HEK293 (cell line): ENCODE measurements around the gene PTPRN2.

Source experiments
- CTCF ChIA-PET: fragments of 350-600 bp; formaldehyde crosslinking; extraction: SDS; loops from one replicate; lab custom pipeline; 2021; ENCODE audit warnings: antibody characterized with exemption; lab: Yijun Ruan, JAX
- POLR2A ChIA-PET: fragments of 300-600 bp; formaldehyde crosslinking; extraction: SDS; loops from one replicate; lab custom pipeline; 2020; ENCODE audit warnings: antibody characterized with exemption, inconsistent platforms; lab: Yijun Ruan, JAX
- H3K27ac ChIP-seq: fragments of 200-500 bp; sonication (Bioruptor generic); 2 replicates; pipeline ENCODE4 v1.5.1; 2014; ENCODE audit warnings: low read depth, low read length, control low read depth, inconsistent platforms; ENCODE audit errors: extremely low read depth
- H3K36me3 ChIP-seq, 2 experiments: fragments of 200-500 bp in 1 of 2; sonication (Bioruptor generic) in 1 of 2; 1 replicate in 1 of 2; 2 replicates in 1 of 2; pipeline ENCODE4 v1.5.1; 2014 to 2017; ENCODE audit warnings: inconsistent platforms in 2 of 2, low read length in 2 of 2; ENCODE audit not compliant: control insufficient read depth in 2 of 2, insufficient read depth in 1 of 2
- H3K4me1 ChIP-seq: fragments of 200-500 bp; sonication (Bioruptor generic); 2 replicates; pipeline ENCODE4 v1.5.1; 2014; ENCODE audit warnings: mild to moderate bottlenecking, low read length, inconsistent platforms; ENCODE audit not compliant: control insufficient read depth, insufficient read depth
- H3K4me3 ChIP-seq: 2 replicates; pipeline ENCODE4 v1.5.1; 2011; ENCODE audit warnings: low read depth, mild to moderate bottlenecking, control low read depth, low read length, moderate library complexity
- H3K9me3 ChIP-seq: fragments of 200-500 bp; sonication (Bioruptor generic); 2 replicates; pipeline ENCODE4 v1.5.1; 2014; ENCODE audit warnings: low read depth, low read length, inconsistent platforms; ENCODE audit not compliant: control insufficient read depth, insufficient read depth
- GLI2 ChIP-seq: fragments of 450-650 bp; formaldehyde crosslinking; IDR thresholded peaks from 2 replicates; pipeline ENCODE4; 2017; ENCODE audit warnings: missing biosample characterization, missing genetic modification characterization, low read depth, borderline replicate concordance
- HOXC10 ChIP-seq: sonication (generic); formaldehyde crosslinking; IDR thresholded peaks from 2 replicates; pipeline ENCODE4 v1.8.1; 2023; ENCODE audit warnings: mild to moderate bottlenecking, missing genetic modification reagents
- HOXD13 ChIP-seq: sonication (generic); formaldehyde crosslinking; IDR thresholded peaks from 2 replicates; pipeline ENCODE4 v1.8.0; 2022; ENCODE audit warnings: missing genetic modification reagents, borderline replicate concordance
- KLF1 ChIP-seq: fragments of 450-650 bp; formaldehyde crosslinking; IDR thresholded peaks from 2 replicates; pipeline ENCODE4 v1.5.1; 2016; ENCODE audit warnings: missing biosample characterization, missing genetic modification characterization
- SETDB1 ChIP-seq: IDR thresholded peaks from one replicate; pipeline ENCODE4 v1.6.1; 2017; ENCODE audit warnings: mild to moderate bottlenecking, low read length, moderate library complexity, mixed read lengths; ENCODE audit not compliant: insufficient read length
- ZNF140 ChIP-seq: fragments of 450-650 bp; formaldehyde crosslinking; IDR thresholded peaks from 2 replicates; pipeline ENCODE4 v1.5.1; 2016; ENCODE audit warnings: missing biosample characterization, missing genetic modification characterization
- ZNF202 ChIP-seq: fragments of 450-650 bp; formaldehyde crosslinking; IDR thresholded peaks from 2 replicates; pipeline ENCODE4 v1.5.1; 2016; ENCODE audit warnings: missing biosample characterization, missing genetic modification characterization, borderline replicate concordance
- ZNF214 ChIP-seq: fragments of 450-650 bp; formaldehyde crosslinking; IDR thresholded peaks from 2 replicates; pipeline ENCODE4 v1.5.1; 2017; ENCODE audit warnings: missing biosample characterization, mild to moderate bottlenecking, missing genetic modification characterization, borderline replicate concordance
- ZNF37A ChIP-seq: fragments of 450-650 bp; IDR thresholded peaks from 2 replicates; pipeline ENCODE4 v1.5.1; 2018; ENCODE audit warnings: missing biosample characterization, missing genetic modification characterization
- ZNF426 ChIP-seq: fragments of 450-650 bp; formaldehyde crosslinking; IDR thresholded peaks from 2 replicates; pipeline ENCODE4 v1.5.1; 2017; ENCODE audit warnings: missing biosample characterization, missing genetic modification characterization, mild to moderate bottlenecking, inconsistent platforms, moderate library complexity
- ZNF473 ChIP-seq: fragments of 450-650 bp; formaldehyde crosslinking; IDR thresholded peaks from 2 replicates; pipeline ENCODE4 v1.5.1; 2017; ENCODE audit warnings: missing biosample characterization, missing genetic modification characterization
- ZNF510 ChIP-seq: fragments of 450-650 bp; formaldehyde crosslinking; IDR thresholded peaks from 2 replicates; pipeline ENCODE4 v1.5.1; 2018; ENCODE audit warnings: mild to moderate bottlenecking, missing genetic modification characterization, missing biosample characterization; ENCODE audit not compliant: insufficient replicate concordance
- ZNF624 ChIP-seq: fragments of 450-650 bp; formaldehyde crosslinking; IDR thresholded peaks from 2 replicates; pipeline ENCODE4 v1.5.1; 2017; ENCODE audit warnings: missing biosample characterization, missing genetic modification characterization
- ZNF837 ChIP-seq: fragments of 450-650 bp; formaldehyde crosslinking; IDR thresholded peaks from 2 replicates; pipeline ENCODE4 v1.5.1; 2016; ENCODE audit warnings: missing biosample characterization, missing genetic modification characterization
- TF ChIP-seq, protein P1 (sequence below): fragments of 450-650 bp; formaldehyde crosslinking; IDR thresholded peaks from 2 replicates; pipeline ENCODE4 v1.5.1; 2016; ENCODE audit warnings: missing biosample characterization, missing genetic modification characterization
- TF ChIP-seq, protein P2 (sequence below): sonication (generic); formaldehyde crosslinking; IDR thresholded peaks from 2 replicates; pipeline ENCODE4 v1.8.1; 2022; ENCODE audit warnings: mild to moderate bottlenecking, moderate library complexity, missing genetic modification reagents
- TF ChIP-seq, protein P3 (sequence below): fragments of 450-650 bp; formaldehyde crosslinking; IDR thresholded peaks from 2 replicates; pipeline ENCODE4 v1.5.1; 2017; ENCODE audit warnings: missing biosample characterization, missing genetic modification characterization
- TF ChIP-seq, protein P4 (sequence below): fragments of 450-650 bp; formaldehyde crosslinking; IDR thresholded peaks from 2 replicates; pipeline ENCODE4 v1.5.1; 2017; ENCODE audit warnings: missing biosample characterization, missing genetic modification characterization

The PTPRN2 gene

DNA sequence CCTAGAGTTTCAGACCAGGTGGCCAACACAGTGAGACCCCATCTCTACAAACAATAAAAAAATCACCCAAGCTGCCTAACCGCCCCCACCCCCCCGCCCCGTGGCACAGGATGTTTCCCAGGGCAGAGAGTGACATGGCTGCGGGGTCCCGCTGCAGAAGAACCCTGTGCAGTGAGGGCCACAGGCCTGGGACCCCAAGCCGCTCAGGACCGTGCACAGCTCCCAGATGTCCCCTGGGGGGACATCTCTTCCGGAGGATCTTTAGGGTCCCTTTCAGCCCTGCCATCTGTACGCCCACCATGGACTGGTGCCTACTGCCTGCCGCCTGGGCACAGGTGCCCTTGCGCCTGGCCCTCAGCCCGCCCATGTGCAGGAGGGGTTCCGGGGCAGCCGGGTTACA lies 877.2 kb downstream of the PTPRN2 start:
- Histone ChIP-seq H3K9me3 (no peaks in the 10 kb centered on the region), H3K27ac (no peak overlapping the region), H3K4me1 (no peaks in the 10 kb centered on the region), H3K4me3 (no peak overlapping the region), H3K36me3 (no peaks in the 10 kb centered on the region)
- TF ChIP-seq ZNF624 (tag by site-specific recombination), result no peak
- no peak for TF ChIP-seq ZNF473 (tag by site-specific recombination)
- TF ChIP-seq ZNF426 (tag by site-specific recombination), result no peak
- no peak for TF ChIP-seq ZNF510 (tag by site-specific recombination)
- TF ChIP-seq, protein P1, sequence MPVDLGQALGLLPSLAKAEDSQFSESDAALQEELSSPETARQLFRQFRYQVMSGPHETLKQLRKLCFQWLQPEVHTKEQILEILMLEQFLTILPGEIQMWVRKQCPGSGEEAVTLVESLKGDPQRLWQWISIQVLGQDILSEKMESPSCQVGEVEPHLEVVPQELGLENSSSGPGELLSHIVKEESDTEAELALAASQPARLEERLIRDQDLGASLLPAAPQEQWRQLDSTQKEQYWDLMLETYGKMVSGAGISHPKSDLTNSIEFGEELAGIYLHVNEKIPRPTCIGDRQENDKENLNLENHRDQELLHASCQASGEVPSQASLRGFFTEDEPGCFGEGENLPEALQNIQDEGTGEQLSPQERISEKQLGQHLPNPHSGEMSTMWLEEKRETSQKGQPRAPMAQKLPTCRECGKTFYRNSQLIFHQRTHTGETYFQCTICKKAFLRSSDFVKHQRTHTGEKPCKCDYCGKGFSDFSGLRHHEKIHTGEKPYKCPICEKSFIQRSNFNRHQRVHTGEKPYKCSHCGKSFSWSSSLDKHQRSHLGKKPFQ (tag by site-specific recombination), result no peak
- ChIA-PET CTCF (no interaction called here), POLR2A (no interaction called here)

DNA sequence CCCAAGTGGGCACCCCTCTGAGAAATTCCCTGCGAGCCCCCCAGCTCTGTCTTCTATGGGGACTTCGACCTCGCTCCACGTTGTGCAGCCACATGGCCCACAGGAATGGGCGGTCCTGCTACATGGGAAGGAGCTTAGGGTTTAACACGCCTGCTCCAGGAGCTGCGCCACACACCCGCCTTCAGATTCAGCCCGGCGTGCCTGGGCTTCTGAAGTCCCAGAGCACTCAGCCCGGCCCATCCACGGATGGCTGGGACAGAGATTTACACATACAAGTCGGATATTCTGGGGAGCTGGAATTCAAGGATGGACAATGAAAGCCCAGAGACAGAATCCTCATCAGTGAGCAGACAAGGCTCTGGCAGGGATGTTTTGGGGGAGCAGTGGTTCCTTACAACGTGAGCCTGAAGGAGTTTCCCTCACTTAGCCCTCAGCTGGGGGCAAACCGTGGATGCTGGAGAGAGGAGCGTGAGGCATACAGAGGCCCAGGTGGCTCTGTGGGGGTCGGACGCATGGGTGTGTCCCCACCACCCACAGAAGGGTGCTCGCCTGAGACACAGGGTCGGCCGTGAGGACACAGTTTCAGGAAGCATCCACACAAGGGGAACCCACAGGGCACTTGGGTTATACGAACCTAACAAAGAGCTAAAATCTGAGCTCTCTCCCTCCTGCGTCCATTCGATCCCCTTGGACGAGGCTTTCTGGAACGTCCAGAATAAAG lies 877.9 kb downstream of the PTPRN2 start:
- ChIA-PET POLR2A (no interaction called here), CTCF (no interaction called here)
- H3K4me3 ChIP-seq, result no peak overlapping the region
- H3K36me3 ChIP-seq, result no peaks in the 10 kb centered on the region
- no peaks in the 10 kb centered on the region for H3K9me3 ChIP-seq
- no peak overlapping the region for H3K27ac ChIP-seq
- H3K4me1 ChIP-seq, result no peaks in the 10 kb centered on the region
- TF ChIP-seq ZNF214 (tag by site-specific recombination), result no peak
- no peak for TF ChIP-seq ZNF37A
- TF ChIP-seq, protein P2, sequence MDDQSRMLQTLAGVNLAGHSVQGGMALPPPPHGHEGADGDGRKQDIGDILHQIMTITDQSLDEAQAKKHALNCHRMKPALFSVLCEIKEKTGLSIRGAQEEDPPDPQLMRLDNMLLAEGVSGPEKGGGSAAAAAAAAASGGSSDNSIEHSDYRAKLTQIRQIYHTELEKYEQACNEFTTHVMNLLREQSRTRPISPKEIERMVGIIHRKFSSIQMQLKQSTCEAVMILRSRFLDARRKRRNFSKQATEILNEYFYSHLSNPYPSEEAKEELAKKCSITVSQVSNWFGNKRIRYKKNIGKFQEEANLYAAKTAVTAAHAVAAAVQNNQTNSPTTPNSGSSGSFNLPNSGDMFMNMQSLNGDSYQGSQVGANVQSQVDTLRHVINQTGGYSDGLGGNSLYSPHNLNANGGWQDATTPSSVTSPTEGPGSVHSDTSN, result no peak
- TF ChIP-seq, protein P3, sequence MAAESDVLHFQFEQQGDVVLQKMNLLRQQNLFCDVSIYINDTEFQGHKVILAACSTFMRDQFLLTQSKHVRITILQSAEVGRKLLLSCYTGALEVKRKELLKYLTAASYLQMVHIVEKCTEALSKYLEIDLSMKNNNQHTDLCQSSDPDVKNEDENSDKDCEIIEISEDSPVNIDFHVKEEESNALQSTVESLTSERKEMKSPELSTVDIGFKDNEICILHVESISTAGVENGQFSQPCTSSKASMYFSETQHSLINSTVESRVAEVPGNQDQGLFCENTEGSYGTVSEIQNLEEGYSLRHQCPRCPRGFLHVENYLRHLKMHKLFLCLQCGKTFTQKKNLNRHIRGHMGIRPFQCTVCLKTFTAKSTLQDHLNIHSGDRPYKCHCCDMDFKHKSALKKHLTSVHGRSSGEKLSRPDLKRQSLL (tag by site-specific recombination), result no peak
- no peak for TF ChIP-seq ZNF473 (tag by site-specific recombination)
- TF ChIP-seq ZNF202, result no peak
- TF ChIP-seq ZNF837, result no peak
- no peak for TF ChIP-seq SETDB1
- TF ChIP-seq ZNF140 (tag by site-specific recombination), result no peak
- TF ChIP-seq GLI2, result no peak
- no peak for TF ChIP-seq HOXD13
- no peak for TF ChIP-seq KLF1
- no peak for TF ChIP-seq HOXC10 (CRISPR knock-in tag)
- TF ChIP-seq, protein P4, sequence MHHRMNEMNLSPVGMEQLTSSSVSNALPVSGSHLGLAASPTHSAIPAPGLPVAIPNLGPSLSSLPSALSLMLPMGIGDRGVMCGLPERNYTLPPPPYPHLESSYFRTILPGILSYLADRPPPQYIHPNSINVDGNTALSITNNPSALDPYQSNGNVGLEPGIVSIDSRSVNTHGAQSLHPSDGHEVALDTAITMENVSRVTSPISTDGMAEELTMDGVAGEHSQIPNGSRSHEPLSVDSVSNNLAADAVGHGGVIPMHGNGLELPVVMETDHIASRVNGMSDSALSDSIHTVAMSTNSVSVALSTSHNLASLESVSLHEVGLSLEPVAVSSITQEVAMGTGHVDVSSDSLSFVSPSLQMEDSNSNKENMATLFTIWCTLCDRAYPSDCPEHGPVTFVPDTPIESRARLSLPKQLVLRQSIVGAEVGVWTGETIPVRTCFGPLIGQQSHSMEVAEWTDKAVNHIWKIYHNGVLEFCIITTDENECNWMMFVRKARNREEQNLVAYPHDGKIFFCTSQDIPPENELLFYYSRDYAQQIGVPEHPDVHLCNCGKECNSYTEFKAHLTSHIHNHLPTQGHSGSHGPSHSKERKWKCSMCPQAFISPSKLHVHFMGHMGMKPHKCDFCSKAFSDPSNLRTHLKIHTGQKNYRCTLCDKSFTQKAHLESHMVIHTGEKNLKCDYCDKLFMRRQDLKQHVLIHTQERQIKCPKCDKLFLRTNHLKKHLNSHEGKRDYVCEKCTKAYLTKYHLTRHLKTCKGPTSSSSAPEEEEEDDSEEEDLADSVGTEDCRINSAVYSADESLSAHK (tag by site-specific recombination), result no peak
